HG02623 (cell line): ENCODE results near the gene ABCG8.

ENCODE experiments used
- ATAC-seq: cut with Tn5 transposase; IDR thresholded peaks from one replicate; pipeline ENCODE4 v1.9.1; 2021; ENCODE audit warnings: moderate library complexity; ENCODE audit not compliant: unreplicated experiment

Gene ABCG8

GRCh38 chr2:43838560-43839267 lies at the start of gene ABCG8, which contains the start of gene ABCG5:
TSS of gene ABCG8 (plus strand) at chr2:43838971. CDS start at chr2:43839054, 83 bp downstream.
TSS of gene ABCG5 (minus strand) at chr2:43838839. CDS start at chr2:43838679, 160 bp downstream.
- no peak for ATAC-seq

- no peak for ATAC-seq
These were observed 48.6 kb upstream of the ABCG8 start for GRCh38 chr2:43790147-43790546.

DNA sequence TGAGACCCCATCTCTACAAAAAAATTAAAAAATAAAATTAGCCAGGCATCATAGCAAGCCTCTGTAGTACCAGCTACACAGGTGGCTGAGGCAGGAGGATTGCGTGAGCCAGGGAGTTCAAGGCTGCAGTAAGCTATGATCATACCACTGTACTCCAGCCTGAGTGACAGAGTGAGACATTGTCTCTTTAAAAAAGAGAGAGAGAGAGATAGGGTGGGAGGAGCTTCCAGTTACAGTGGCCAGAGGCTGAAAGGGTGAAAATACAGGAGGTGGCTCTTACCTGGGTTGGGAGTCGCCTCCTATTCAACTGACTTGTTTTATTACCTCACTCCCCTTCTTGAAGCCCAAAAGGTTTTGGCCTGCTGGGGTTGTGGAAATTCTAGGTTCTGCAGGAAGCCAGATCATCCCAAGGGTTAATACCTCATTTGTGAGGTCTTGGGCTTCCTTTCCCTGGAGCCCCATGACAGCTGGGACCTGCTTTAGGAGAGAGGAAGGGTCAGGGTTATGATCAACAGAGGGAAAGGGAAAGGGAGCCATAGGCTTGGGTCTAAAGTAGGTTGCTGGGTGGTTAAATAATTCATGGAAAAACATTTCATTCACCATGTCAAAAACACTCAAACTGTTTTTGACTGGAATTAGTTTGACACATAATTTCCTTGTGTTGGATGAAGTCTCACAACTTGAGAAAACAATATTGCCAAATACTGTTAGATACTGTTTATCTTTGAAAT lies 47.6 kb upstream of the ABCG8 start:
- no peak for ATAC-seq

DNA sequence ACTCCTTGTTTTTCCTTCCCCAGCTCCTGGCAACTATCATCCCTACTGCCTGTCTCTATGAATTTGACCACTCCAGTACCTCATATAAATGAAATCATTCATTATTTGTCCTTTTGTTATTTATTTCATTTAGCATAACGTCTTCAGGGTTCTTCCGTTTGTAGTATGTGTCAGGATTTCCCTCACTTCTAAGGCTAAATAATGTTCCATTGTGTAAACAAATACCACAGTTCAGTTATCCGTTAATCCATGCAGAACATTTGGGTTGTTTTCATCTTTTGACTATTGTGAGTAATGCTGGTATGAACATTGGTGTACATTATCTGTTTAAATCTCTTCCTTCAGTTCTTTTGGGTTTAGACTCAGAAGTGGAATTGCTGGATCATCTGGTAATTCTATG lies 46.1 kb upstream of the ABCG8 start:
- ATAC-seq, result no peak

DNA sequence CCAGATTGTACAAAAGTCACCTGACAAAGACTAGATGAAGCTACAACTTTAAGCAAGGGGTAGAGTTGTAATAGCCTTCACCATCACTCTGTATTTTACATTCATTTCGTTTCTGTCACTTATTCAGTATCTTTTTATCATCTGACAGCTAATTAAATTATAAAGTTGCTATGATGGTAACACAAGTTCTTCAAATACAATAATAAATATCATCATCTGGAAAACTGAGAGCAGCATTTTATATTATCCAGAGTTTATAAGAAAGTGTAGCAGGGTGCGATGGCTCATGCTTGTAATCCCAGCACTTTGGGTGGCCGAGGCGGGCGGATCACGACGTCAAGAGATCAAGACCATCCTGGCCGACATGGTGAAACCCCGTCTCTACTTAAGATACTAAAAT lies 43.8 kb upstream of the ABCG8 start:
- no peak for ATAC-seq

DNA sequence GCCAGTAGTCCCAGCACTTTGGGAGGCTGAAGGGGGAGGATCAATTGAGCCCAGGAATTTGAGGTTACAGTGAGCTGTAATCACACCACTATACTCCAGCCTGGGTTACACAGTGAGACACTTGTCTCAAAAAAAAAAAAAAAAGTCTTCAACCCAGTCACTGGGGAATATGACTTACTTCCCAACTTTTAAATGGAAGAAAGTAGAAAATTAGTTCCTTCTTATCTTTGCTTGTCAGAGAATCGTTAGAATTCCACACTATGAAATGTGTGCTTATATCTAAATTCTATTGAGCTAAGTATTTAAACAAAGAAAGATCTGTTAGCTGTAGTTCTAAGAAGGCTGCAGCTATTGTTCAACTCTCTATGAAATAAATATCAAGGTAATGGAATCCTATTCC lies 42.6 kb upstream of the ABCG8 start:
- ATAC-seq, result no peak

DNA sequence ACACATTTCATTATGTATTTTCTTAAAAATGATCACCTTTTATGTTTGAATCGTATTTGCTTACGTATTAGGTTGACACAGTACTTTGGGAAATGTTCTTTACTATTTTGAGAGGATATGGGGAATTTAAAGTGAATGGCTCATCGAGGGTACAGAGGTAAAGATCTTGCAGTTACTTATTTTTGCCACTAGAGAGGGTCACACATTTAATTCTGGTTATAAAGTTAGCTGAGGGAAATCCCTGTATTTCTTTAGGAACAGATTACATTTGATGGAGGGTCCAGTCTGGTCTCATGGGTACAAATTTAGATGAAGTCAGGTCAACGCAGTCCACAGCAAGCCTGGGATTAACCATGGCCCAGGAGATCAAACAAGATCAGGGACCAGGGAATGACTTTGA lies 40.5 kb upstream of the ABCG8 start:
- ATAC-seq, result no peak

DNA sequence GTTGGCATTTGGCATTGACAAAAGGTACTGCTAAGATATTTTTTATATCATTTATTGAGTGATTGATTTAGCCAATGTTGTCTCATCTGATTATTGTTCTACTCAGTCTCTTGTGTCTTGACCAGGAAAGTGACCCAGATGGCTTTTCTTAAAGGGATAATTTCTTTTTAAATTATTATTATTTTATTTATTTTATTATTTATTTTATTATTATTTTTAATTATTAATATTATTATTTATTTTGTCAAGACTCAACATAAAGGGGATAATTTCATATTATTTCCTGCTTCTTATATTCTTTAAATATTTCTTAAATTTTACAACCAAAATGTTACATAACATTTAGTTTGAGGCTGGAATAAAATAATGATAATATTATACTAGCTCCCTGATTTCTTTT lies 37.9 kb upstream of the ABCG8 start:
- no peak for ATAC-seq

DNA sequence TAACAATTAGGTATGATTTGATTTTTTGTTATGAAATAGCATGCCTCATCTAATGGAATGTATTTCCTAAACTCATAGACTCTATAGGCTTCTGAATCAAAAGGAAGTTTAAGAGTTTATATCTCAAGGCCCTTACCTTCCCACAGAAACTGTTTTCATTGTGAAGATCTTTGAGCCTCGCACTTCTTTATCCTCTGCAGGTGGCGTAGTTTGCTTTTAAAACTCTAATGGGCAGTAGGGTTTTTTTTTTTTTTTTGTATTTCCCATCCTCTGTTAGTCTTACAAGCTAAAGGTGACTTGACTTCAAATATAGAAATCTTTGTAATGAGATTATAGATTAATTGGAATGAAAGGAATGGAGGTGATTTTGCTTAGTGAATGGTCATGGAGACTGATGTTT lies 36.6 kb upstream of the ABCG8 start:
- ATAC-seq, result no peak

GRCh38 chr2:43803113-43803512 lies 35.7 kb upstream of the ABCG8 start:
- ATAC-seq, result no peak

DNA sequence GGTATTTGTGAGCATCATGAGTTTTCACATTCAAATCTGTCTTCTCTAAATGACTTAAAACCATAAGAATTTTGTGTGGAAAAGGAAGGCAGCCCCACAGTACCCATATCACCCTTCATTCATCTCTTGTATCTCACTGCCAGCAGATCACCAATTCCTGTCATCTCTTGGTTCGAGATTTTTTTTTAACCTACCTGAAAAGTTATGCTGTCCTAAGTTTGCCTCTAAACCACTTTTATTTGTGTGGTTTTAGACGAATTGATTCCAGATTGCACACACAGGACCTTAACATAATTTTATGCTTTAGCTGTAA lies 32.1 kb upstream of the ABCG8 start:
- no peak for ATAC-seq

- no peak for ATAC-seq
These were observed 28.3 kb upstream of the ABCG8 start for GRCh38 chr2:43810452-43810851.

DNA sequence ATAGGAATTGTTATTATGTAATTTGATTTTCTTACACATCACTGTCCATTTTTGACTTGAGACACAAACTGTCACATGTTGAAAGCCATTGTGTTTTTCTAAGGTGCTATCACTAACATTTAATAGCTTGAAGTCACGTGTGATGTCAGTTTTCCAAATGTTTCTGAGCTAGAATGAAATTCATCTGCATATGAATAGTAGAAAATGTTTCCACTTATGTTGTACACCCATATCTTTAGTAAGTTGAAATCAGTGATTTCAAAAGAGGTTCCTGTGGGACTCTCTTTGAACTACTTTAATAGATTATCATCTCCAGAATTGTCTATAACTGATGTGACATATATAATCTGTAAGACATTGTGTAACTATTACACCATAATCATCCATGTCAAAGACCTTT lies 27.9 kb upstream of the ABCG8 start:
- no peak for ATAC-seq

DNA sequence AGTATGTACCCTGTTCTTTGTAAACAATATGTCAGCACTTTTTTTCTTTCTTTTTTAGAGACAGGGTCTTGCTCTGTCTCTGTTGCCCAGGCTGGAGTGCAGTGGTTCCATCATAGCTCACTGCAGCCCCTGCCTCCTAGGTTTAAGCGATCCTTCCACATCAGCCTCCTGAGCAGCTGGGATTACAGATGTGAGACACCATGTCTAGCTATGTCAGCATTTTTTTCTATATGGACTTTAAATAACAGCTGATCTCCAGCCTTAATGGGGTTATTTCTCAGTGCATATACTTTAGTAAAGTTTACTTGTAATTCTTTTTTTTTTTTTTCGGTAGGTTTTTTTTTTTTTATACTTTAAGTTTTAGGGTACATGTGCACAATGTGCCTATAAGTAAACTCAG lies 26.8 kb upstream of the ABCG8 start:
- ATAC-seq, result no peak

GRCh38 chr2:43812947-43813346 lies 25.8 kb upstream of the ABCG8 start:
- ATAC-seq, result no peak

DNA sequence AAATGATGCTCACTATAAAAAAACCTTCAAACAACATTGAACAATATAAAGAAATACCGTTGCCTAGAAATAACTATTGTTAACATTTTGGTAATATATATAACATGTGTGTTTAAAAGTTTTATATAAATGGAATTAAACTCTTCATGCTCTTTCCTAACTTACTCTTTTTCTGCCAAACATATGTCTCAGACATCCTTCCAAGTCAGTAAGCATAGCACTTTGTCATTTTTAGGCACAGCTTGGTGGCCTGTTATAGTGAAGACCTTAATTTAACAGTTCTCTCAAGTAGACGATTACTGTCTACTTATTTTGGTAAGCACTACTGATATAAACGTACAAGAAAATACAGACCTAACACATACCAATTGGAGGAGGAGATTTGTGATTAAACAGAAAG lies 24.1 kb upstream of the ABCG8 start:
- no peak for ATAC-seq

DNA sequence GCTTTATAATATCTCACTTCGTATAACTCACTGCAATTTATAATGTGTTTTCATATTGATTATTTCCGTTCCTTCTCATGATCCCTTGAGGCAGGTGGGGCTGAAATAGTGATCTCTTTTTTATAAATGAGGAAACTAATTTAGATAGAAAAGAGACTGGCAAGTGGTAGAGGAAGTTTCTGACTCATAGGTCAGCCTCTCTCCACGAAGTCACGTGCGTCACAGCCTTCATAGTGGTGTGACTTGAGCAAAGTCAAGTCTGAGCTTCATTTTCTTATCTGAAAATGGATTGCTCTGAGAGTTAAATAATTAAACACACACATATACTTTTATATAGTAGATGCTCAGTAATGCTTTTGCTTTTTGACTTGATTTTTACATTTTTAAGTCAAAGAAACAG lies 20.0 kb upstream of the ABCG8 start:
- ATAC-seq, result no peak

DNA sequence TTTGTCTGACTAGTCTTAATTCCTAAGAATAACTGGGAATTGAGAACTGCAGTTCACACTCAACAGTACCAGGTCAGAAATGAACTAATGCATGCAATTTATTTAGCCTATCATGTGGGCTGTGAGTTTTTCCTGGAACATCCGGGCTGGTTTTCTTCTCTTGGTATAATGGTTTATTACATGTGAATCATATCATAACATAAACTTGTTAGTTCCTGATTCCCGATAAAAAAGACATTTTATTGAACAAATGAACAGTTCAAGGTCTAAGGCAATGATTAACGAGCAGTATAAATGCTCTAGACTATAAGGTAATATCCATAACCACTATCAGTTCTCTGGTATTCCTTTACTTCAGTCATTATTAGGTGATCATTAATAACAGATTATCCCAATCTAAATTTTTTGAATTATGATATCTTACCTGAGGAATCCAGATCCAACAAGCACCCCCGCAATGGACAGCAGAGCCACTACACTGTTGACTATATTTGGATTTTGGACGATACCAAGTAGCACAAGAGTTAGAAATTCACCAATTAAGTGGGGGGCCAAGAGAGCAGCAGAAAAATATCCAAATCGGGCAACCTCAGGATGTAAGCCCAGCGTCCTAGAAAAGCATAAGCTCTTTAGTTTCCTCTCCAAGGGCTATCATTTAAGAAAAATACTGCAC lies 19.1 kb upstream of the ABCG8 start:
- ATAC-seq, result no peak

GRCh38 chr2:43822839-43823238 lies 15.9 kb upstream of the ABCG8 start:
- ATAC-seq, result no peak

DNA sequence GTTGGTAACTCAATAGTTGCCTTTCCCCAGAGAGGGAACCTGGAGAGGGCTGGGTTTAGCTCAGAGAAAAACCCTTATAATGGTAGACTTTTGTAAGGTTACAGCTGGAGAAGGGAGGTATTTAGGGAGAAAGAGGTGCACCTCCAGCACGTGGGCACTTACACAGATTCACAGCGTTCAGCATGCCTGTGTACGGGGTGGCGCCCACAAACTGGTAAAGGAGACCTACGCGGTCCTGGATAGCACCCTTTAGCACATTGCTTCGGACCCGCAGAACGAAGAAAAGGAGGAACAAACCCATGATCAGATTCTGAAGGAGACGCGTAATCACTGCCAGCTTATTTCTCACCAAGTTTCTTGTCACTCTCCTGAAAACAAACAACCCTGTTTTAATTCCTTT lies 15.0 kb upstream of the ABCG8 start:
- no peak for ATAC-seq

- no peak for ATAC-seq
These were observed 14.3 kb upstream of the ABCG8 start for GRCh38 chr2:43824512-43824911.

DNA sequence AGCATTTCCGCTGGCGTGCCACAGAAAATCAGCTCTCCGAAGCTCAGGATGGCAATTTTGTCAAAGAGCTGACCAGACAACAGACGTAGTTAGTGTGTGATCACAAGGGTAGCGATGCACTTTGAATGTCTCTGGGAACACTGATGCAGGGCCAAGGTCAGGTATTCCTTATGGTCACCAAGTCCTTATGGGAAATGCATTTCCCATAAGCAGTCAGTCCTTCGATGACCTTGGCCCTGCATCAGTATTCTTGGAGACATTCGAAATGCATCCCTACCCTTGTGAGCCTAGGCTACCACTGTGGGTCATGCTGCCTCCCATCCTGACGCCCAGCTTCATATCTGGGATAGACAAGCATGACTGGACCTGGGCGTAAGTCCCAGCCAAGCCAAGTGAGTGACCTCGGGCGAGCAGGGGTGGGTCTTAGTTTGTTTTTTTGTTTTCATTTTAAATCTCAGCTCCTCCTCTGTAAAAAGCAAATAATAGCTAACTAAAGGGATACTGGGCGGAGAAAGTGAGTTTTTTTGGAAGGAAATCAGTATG lies 13.7 kb upstream of the ABCG8 start:
- no peak for ATAC-seq
